Central memory CD8-positive, alpha-beta T cell (primary cell): ENCODE measurements around the gene STH.
"Not testable (repeated sequence)": the region's sequence is repeated elsewhere in the genome, so short reads cannot be mapped to it uniquely, and the experiment has no call there.

Experiments
- ATAC-seq: fragments of 150-1000 bp; cut with Tn5 transposase; replicated peaks from 2 replicates; pipeline ENCODE4 v1.10.0; 2022; ENCODE audit warnings: mild to moderate bottlenecking, moderate FRiP score, moderate number of reproducible peaks; ENCODE audit not compliant: poor library complexity, severe bottlenecking; ENCODE audit errors: extremely low read depth
- DNase-seq, 2 donors: peaks; one replicate each; pipeline ENCODE4 v3.0.0; 2021; ENCODE audit warnings: low spot score in 2 of 2
- H3K27ac Mint-ChIP-seq: one replicate; pipeline ENCODE4 v1.8.0; 2022; ENCODE audit warnings: low read depth, mild to moderate bottlenecking, moderate library complexity, mixed read lengths
- H3K27me3 Mint-ChIP-seq: one replicate; pipeline ENCODE4 v1.8.0; 2022; ENCODE audit warnings: mixed read lengths
- H3K36me3 Mint-ChIP-seq: one replicate; pipeline ENCODE4 v1.8.0; 2022; ENCODE audit warnings: mild to moderate bottlenecking, moderate library complexity, mixed read lengths; ENCODE audit not compliant: insufficient read depth
- H3K4me1 Mint-ChIP-seq: one replicate; pipeline ENCODE4 v1.8.0; 2022; ENCODE audit warnings: mixed read lengths
- H3K4me3 Mint-ChIP-seq: one replicate; pipeline ENCODE4 v1.8.0; 2022; ENCODE audit warnings: mild to moderate bottlenecking, moderate library complexity, mixed read lengths
- H3K9me3 Mint-ChIP-seq: one replicate; pipeline ENCODE4 v1.8.0; 2022; ENCODE audit warnings: mixed read lengths

The STH gene

DNA sequence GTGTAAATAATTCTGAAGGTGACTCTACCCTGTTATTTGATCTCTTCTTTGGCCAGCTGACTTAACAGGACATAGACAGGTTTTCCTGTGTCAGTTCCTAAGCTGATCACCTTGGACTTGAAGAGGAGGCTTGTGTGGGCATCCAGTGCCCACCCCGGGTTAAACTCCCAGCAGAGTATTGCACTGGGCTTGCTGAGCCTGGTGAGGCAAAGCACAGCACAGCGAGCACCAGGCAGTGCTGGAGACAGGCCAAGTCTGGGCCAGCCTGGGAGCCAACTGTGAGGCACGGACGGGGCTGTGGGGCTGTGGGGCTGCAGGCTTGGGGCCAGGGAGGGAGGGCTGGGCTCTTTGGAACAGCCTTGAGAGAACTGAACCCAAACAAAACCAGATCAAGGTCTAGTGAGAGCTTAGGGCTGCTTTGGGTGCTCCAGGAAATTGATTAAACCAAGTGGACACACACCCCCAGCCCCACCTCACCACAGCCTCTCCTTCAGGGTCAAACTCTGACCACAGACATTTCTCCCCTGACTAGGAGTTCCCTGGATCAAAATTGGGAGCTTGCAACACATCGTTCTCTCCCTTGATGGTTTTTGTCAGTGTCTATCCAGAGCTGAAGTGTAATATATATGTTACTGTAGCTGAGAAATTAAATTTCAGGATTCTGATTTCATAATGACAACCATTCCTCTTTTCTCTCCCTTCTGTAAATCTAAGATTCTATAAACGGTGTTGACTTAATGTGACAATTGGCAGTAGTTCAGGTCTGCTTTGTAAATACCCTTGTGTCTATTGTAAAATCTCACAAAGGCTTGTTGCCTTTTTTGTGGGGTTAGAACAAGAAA lies 5.1 kb downstream of the STH start:
- Mint-ChIP-seq H3K27me3 (peaks cover 8% of the 10 kb centered on the region), H3K4me3 (no peak overlapping the region), H3K9me3 (no peaks in the 10 kb centered on the region), H3K36me3 (peaks cover 3% of the 10 kb centered on the region), H3K4me1 (peaks cover 6% of the 10 kb centered on the region), H3K27ac (no peak overlapping the region)
- DNase-seq (no peak), ATAC-seq (no peak)

DNA sequence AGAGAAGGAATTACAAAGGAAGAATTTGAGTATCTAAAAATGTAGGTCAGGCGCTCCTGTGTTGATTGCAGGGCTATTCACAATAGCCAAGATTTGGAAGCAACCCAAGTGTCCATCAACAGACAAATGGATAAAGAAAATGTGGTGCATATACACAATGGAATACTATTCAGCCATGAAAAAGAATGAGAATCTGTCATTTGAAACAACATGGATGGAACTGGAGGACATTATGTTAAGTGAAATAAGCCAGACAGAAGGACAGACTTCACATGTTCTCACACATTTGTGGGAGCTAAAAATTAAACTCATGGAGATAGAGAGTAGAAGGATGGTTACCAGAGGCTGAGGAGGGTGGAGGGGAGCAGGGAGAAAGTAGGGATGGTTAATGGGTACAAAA lies 7.0 kb downstream of the STH start:
- not testable (repeated sequence) for H3K4me3 Mint-ChIP-seq, H3K27me3 Mint-ChIP-seq, H3K9me3 Mint-ChIP-seq, DNase-seq, ATAC-seq, H3K27ac Mint-ChIP-seq, H3K36me3 Mint-ChIP-seq, H3K4me1 Mint-ChIP-seq

DNA sequence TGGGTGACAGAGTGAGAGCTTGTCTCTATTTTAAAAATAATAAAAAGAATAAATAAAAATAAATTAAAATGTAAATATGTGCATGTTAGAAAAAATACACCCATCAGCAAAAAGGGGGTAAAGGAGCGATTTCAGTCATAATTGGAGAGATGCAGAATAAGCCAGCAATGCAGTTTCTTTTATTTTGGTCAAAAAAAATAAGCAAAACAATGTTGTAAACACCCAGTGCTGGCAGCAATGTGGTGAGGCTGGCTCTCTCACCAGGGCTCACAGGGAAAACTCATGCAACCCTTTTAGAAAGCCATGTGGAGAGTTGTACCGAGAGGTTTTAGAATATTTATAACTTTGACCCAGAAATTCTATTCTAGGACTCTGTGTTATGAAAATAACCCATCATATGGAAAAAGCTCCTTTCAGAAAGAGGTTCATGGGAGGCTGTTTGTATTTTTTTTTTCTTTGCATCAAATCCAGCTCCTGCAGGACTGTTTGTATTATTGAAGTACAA lies 8.5 kb downstream of the STH start:
- no peak overlapping the region for H3K27ac Mint-ChIP-seq
- no peaks in the 10 kb centered on the region for H3K36me3 Mint-ChIP-seq
- no peak overlapping the region for H3K4me3 Mint-ChIP-seq
- ATAC-seq (no peak), DNase-seq (no peak)
- H3K4me1 Mint-ChIP-seq, result no peaks in the 10 kb centered on the region
- peaks cover 8% of the 10 kb centered on the region for H3K27me3 Mint-ChIP-seq
- no peaks in the 10 kb centered on the region for H3K9me3 Mint-ChIP-seq

DNA sequence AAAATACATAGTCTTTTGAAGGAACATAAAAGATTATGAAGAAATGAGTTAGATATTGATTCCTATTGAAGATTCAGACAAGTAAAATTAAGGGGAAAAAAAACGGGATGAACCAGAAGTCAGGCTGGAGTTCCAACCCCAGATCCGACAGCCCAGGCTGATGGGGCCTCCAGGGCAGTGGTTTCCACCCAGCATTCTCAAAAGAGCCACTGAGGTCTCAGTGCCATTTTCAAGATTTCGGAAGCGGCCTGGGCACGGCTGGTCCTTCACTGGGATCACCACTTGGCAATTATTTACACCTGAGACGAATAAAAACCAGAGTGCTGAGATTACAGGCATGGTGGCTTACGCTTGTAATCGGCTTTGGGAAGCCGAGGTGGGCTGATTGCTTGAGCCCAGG lies 9.5 kb downstream of the STH start:
- H3K4me3 Mint-ChIP-seq, result no peak overlapping the region
- no peaks in the 10 kb centered on the region for H3K36me3 Mint-ChIP-seq
- no peak overlapping the region for H3K27ac Mint-ChIP-seq
- H3K27me3 Mint-ChIP-seq, result peaks cover 8% of the 10 kb centered on the region
- ATAC-seq, result no peak
- no peak for DNase-seq
- H3K4me1 Mint-ChIP-seq, result no peaks in the 10 kb centered on the region
- H3K9me3 Mint-ChIP-seq, result no peaks in the 10 kb centered on the region

DNA sequence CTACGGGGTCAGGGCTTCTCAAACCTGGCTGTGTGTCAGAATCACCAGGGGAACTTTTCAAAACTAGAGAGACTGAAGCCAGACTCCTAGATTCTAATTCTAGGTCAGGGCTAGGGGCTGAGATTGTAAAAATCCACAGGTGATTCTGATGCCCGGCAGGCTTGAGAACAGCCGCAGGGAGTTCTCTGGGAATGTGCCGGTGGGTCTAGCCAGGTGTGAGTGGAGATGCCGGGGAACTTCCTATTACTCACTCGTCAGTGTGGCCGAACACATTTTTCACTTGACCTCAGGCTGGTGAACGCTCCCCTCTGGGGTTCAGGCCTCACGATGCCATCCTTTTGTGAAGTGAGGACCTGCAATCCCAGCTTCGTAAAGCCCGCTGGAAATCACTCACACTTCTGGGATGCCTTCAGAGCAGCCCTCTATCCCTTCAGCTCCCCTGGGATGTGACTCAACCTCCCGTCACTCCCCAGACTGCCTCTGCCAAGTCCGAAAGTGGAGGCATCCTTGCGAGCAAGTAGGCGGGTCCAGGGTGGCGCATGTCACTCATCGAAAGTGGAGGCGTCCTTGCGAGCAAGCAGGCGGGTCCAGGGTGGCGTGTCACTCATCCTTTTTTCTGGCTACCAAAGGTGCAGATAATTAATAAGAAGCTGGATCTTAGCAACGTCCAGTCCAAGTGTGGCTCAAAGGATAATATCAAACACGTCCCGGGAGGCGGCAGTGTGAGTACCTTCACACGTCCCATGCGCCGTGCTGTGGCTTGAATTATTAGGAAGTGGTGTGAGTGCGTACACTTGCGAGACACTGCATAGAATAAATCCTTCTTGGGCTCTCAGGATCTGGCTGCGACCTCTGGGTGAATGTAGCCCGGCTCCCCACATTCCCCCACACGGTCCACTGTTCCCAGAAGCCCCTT lies 10.9 kb downstream of the STH start:
- Mint-ChIP-seq H3K9me3 (no peaks in the 10 kb centered on the region), H3K4me3 (no peak overlapping the region), H3K4me1 (no peaks in the 10 kb centered on the region), H3K36me3 (no peaks in the 10 kb centered on the region), H3K27ac (no peak overlapping the region), H3K27me3 (peaks cover 8% of the 10 kb centered on the region)
- no peak for ATAC-seq
- no peak for DNase-seq

DNA sequence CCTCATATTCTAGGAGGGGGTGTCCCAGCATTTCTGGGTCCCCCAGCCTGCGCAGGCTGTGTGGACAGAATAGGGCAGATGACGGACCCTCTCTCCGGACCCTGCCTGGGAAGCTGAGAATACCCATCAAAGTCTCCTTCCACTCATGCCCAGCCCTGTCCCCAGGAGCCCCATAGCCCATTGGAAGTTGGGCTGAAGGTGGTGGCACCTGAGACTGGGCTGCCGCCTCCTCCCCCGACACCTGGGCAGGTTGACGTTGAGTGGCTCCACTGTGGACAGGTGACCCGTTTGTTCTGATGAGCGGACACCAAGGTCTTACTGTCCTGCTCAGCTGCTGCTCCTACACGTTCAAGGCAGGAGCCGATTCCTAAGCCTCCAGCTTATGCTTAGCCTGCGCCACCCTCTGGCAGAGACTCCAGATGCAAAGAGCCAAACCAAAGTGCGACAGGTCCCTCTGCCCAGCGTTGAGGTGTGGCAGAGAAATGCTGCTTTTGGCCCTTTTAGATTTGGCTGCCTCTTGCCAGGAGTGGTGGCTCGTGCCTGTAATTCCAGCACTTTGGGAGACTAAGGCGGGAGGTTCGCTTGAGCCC lies 11.6 kb downstream of the STH start:
- Mint-ChIP-seq H3K27ac (no peak overlapping the region), H3K4me3 (no peak overlapping the region), H3K27me3 (peaks cover 8% of the 10 kb centered on the region), H3K36me3 (no peaks in the 10 kb centered on the region), H3K9me3 (no peaks in the 10 kb centered on the region), H3K4me1 (no peaks in the 10 kb centered on the region)
- no peak for ATAC-seq
- no peak for DNase-seq

DNA sequence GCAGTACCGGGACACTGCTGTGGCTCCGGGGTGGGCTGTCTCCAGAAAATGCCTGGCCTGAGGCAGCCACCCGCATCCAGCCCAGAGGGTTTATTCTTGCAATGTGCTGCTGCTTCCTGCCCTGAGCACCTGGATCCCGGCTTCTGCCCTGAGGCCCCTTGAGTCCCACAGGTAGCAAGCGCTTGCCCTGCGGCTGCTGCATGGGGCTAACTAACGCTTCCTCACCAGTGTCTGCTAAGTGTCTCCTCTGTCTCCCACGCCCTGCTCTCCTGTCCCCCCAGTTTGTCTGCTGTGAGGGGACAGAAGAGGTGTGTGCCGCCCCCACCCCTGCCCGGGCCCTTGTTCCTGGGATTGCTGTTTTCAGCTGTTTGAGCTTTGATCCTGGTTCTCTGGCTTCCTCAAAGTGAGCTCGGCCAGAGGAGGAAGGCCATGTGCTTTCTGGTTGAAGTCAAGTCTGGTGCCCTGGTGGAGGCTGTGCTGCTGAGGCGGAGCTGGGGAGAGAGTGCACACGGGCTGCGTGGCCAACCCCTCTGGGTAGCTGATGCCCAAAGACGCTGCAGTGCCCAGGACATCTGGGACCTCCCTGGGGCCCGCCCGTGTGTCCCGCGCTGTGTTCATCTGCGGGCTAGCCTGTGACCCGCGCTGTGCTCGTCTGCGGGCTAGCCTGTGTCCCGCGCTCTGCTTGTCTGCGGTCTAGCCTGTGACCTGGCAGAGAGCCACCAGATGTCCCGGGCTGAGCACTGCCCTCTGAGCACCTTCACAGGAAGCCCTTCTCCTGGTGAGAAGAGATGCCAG lies 12.9 kb downstream of the STH start:
- DNase-seq (no peak), ATAC-seq (no peak)
- Mint-ChIP-seq H3K27me3 (no peaks in the 10 kb centered on the region), H3K27ac (no peak overlapping the region), H3K9me3 (no peaks in the 10 kb centered on the region), H3K4me1 (no peaks in the 10 kb centered on the region), H3K4me3 (no peak overlapping the region), H3K36me3 (no peaks in the 10 kb centered on the region)

DNA sequence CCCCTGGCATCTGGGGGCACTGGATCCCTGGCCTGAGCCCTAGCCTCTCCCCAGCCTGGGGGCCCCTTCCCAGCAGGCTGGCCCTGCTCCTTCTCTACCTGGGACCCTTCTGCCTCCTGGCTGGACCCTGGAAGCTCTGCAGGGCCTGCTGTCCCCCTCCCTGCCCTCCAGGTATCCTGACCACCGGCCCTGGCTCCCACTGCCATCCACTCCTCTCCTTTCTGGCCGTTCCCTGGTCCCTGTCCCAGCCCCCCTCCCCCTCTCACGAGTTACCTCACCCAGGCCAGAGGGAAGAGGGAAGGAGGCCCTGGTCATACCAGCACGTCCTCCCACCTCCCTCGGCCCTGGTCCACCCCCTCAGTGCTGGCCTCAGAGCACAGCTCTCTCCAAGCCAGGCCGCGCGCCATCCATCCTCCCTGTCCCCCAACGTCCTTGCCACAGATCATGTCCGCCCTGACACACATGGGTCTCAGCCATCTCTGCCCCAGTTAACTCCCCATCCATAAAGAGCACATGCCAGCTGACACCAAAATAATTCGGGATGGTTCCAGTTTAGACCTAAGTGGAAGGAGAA lies 13.5 kb downstream of the STH start:
- H3K4me3 Mint-ChIP-seq, result no peak overlapping the region
- DNase-seq (no peak), ATAC-seq (no peak)
- no peaks in the 10 kb centered on the region for H3K36me3 Mint-ChIP-seq
- H3K9me3 Mint-ChIP-seq, result no peaks in the 10 kb centered on the region
- H3K27ac Mint-ChIP-seq, result peak overlapping the region; percentile 32
- H3K4me1 Mint-ChIP-seq, result no peaks in the 10 kb centered on the region
- no peaks in the 10 kb centered on the region for H3K27me3 Mint-ChIP-seq

DNA sequence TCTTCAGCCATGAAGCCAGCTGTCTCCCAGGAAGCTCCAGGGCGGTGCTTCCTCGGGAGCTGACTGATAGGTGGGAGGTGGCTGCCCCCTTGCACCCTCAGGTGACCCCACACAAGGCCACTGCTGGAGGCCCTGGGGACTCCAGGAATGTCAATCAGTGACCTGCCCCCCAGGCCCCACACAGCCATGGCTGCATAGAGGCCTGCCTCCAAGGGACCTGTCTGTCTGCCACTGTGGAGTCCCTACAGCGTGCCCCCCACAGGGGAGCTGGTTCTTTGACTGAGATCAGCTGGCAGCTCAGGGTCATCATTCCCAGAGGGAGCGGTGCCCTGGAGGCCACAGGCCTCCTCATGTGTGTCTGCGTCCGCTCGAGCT lies 14.1 kb downstream of the STH start:
- ATAC-seq, result no peak
- Mint-ChIP-seq H3K36me3 (no peaks in the 10 kb centered on the region), H3K4me3 (no peak overlapping the region)

DNA sequence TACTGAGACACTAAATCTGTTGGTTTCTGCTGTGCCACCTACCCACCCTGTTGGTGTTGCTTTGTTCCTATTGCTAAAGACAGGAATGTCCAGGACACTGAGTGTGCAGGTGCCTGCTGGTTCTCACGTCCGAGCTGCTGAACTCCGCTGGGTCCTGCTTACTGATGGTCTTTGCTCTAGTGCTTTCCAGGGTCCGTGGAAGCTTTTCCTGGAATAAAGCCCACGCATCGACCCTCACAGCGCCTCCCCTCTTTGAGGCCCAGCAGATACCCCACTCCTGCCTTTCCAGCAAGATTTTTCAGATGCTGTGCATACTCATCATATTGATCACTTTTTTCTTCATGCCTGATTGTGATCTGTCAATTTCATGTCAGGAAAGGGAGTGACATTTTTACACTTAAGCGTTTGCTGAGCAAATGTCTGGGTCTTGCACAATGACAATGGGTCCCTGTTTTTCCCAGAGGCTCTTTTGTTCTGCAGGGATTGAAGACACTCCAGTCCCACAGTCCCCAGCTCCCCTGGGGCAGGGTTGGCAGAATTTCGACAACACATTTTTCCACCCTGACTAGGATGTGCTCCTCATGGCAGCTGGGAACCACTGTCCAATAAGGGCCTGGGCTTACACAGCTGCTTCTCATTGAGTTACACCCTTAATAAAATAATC lies 14.6 kb downstream of the STH start:
- Mint-ChIP-seq H3K27ac (no peak overlapping the region), H3K4me1 (peaks cover 6% of the 10 kb centered on the region), H3K9me3 (no peaks in the 10 kb centered on the region), H3K36me3 (no peaks in the 10 kb centered on the region), H3K27me3 (no peaks in the 10 kb centered on the region), H3K4me3 (no peak overlapping the region)
- DNase-seq, result no peak
- ATAC-seq, result no peak

More for the DNA sequence above, 14.1 kb downstream of the STH start:
- DNase-seq, result no peak
- no peaks in the 10 kb centered on the region for H3K27me3 Mint-ChIP-seq
- peak overlapping the region; percentile 32 for H3K27ac Mint-ChIP-seq
- H3K4me1 Mint-ChIP-seq, result peaks cover under 1% of the 10 kb centered on the region
- no peaks in the 10 kb centered on the region for H3K9me3 Mint-ChIP-seq

DNA sequence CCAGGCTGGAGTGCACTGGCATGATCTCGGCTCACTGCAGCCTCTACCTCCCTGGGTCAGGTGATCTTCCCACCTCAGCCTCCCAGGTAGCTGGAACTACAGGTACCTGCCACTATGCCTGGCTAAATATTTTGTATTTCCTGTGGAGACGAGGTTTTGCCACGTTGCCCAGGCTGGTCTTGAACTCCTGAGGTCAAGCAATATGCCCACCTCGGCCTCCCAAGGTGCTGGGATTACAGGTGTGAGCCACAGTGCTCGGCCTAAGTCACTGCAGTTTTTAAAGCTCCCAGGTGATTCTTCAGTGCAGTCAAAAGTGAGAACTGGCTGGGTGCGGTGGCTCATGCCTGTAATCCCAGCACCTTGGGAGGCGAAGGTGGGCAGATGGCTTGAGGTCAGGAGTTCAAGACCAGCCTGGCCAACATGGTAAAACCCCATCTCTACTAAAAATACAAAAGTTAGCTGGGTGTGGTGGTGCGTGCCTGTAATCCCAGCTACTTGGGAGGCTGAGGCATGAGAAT lies 20.4 kb downstream of the STH start:
- Mint-ChIP-seq H3K27ac (peak overlapping the region; percentile 98), H3K4me3 (peak overlapping the region; percentile 69), H3K4me1 (peaks cover 32% of the 10 kb centered on the region)
- not testable (repeated sequence) for ATAC-seq, DNase-seq, H3K9me3 Mint-ChIP-seq, H3K36me3 Mint-ChIP-seq, H3K27me3 Mint-ChIP-seq
